IMR-90 (cell line): ENCODE data around the gene LRATD1. TPM values are rescaled to one million over a fixed set of nuclear protein-coding genes. Genes with fewer than 3 reads are reported as not detected.

Experiments used
- ATAC-seq: fragments of 200-7000 bp; cut with Tn5 transposase; 2 replicates; pipeline ENCODE4 v1.9.1; 2020; ENCODE audit warnings: low read depth, mild to moderate bottlenecking, moderate library complexity
- BruUV-seq: library from RNA; stranded (reverse); fragments of 400-500 nt; replicated peaks from 2 replicates; lab custom pipeline; 2021; lab: Mats Ljungman, UMichigan
- CTCF ChIA-PET: fragments of 300-600 bp; formaldehyde crosslinking; extraction: SDS; loops from one replicate; lab custom pipeline; 2021; ENCODE audit warnings: antibody characterized with exemption; lab: Yijun Ruan, JAX
- POLR2A ChIA-PET: fragments of 300-600 bp; sonication (Branson Sonifier 250); formaldehyde crosslinking; loops from one replicate; lab custom pipeline; 2022; ENCODE audit warnings: antibody characterized with exemption; ENCODE audit not compliant: unreplicated experiment; lab: Charles Lee
- DNase-seq: peaks from one replicate; pipeline ENCODE4 v3.0.0; 2013
- H2AFZ ChIP-seq: replicated peaks from 2 replicates; pipeline ENCODE3; 2013; ENCODE audit warnings: low read length, mild to moderate bottlenecking; ENCODE audit not compliant: poor library complexity
- H2AK5ac ChIP-seq: 2 replicates; pipeline ENCODE4 v1.6.1; 2013; ENCODE audit warnings: low read depth, low read length, inconsistent platforms
- H2AK9ac ChIP-seq: replicated peaks from 2 replicates; pipeline ENCODE3; 2013; ENCODE audit warnings: mild to moderate bottlenecking, low read depth, low read length, moderate library complexity; ENCODE audit not compliant: poor library complexity
- H2BK120ac ChIP-seq: 2 replicates; pipeline ENCODE4 v1.6.1; 2013; ENCODE audit warnings: low read depth, low read length, inconsistent platforms
- H2BK15ac ChIP-seq: 3 replicates; pipeline ENCODE4 v1.6.1; 2013; ENCODE audit warnings: low read depth, low read length, inconsistent platforms
- H2BK20ac ChIP-seq: 2 replicates; pipeline ENCODE4 v1.6.1; 2013; ENCODE audit warnings: low read depth, mild to moderate bottlenecking, inconsistent platforms, low read length, moderate library complexity
- H2BK5ac ChIP-seq: 2 replicates; pipeline ENCODE4 v1.6.1; 2013; ENCODE audit warnings: mild to moderate bottlenecking, low read depth, low read length, inconsistent platforms; ENCODE audit not compliant: poor library complexity, severe bottlenecking
- H3K14ac ChIP-seq: replicated peaks from 2 replicates; pipeline ENCODE4 v1.6.1; 2013; ENCODE audit warnings: low read depth, low read length, inconsistent platforms
- H3K18ac ChIP-seq: 2 replicates; pipeline ENCODE4 v1.6.1; 2013; ENCODE audit warnings: low read depth, low read length, control low read depth
- H3K23ac ChIP-seq: 2 replicates; pipeline ENCODE4 v1.6.1; 2013; ENCODE audit warnings: low read depth, low read length, inconsistent platforms
- H3K27ac ChIP-seq: 2 replicates; pipeline ENCODE4 v1.5.1; 2013; ENCODE audit warnings: mild to moderate bottlenecking, control low read depth, low read length; ENCODE audit not compliant: insufficient read depth
- H3K27me3 ChIP-seq: 2 replicates; pipeline ENCODE4 v1.6.1; 2013; ENCODE audit warnings: low read length; ENCODE audit not compliant: control insufficient read depth, insufficient read depth
- H3K36me3 ChIP-seq: 2 replicates; pipeline ENCODE4 v1.6.1; 2013; ENCODE audit warnings: low read length, mixed read lengths; ENCODE audit not compliant: control insufficient read depth, insufficient read depth
- H3K4ac ChIP-seq: 2 replicates; pipeline ENCODE4 v1.6.1; 2013; ENCODE audit warnings: low read depth, low read length, inconsistent platforms
- H3K4me1 ChIP-seq: 2 replicates; pipeline ENCODE4 v1.6.1; 2013; ENCODE audit warnings: low read length, mixed read lengths; ENCODE audit not compliant: control insufficient read depth, insufficient read depth
- H3K4me2 ChIP-seq: 2 replicates; pipeline ENCODE4 v1.6.1; 2013; ENCODE audit warnings: low read depth, mild to moderate bottlenecking, control low read depth, low read length, moderate library complexity
- H3K4me3 ChIP-seq: 2 replicates; pipeline ENCODE4 v1.5.1; 2013; ENCODE audit warnings: low read depth, mild to moderate bottlenecking, control low read depth, low read length, moderate library complexity; ENCODE audit not compliant: insufficient read depth
- H3K56ac ChIP-seq: 2 replicates; pipeline ENCODE4 v1.6.1; 2013; ENCODE audit warnings: low read length, inconsistent platforms; ENCODE audit not compliant: insufficient read depth; ENCODE audit errors: extremely low read depth
- H3K79me1 ChIP-seq, 2 experiments: 2 replicates each; pipeline ENCODE4 v1.6.1; 2013; ENCODE audit warnings: low read length in 2 of 2, inconsistent platforms in 1 of 2, low read depth in 1 of 2
- H3K9ac ChIP-seq: 2 replicates; pipeline ENCODE4 v1.6.1; 2013; ENCODE audit warnings: low read depth, low read length, control low read depth
- H3K9me1 ChIP-seq: 2 replicates; pipeline ENCODE4 v1.6.1; 2013; ENCODE audit warnings: low read length, inconsistent platforms; ENCODE audit not compliant: insufficient read depth
- H3K9me3 ChIP-seq: 2 replicates; pipeline ENCODE4 v1.6.1; 2013; ENCODE audit warnings: low read length; ENCODE audit not compliant: control insufficient read depth, insufficient read depth
- H4K20me1 ChIP-seq: 2 replicates; pipeline ENCODE4 v1.6.1; 2013; ENCODE audit warnings: low read length, inconsistent platforms; ENCODE audit not compliant: insufficient read depth
- H4K5ac ChIP-seq: 2 replicates; pipeline ENCODE4 v1.6.1; 2013; ENCODE audit warnings: mild to moderate bottlenecking, low read depth, low read length, control low read depth
- H4K8ac ChIP-seq, 2 experiments: 2 replicates each; pipeline ENCODE4 v1.6.1; 2013; ENCODE audit warnings: low read depth in 2 of 2, low read length in 2 of 2, control low read depth in 1 of 2, inconsistent platforms in 1 of 2
- H4K91ac ChIP-seq: 2 replicates; pipeline ENCODE4 v1.6.1; 2013; ENCODE audit warnings: low read depth, low read length, inconsistent platforms; ENCODE audit not compliant: insufficient read depth
- BHLHE40 ChIP-seq: fragments of 150-350 bp; IDR thresholded peaks from 2 replicates; pipeline ENCODE4 v1.6.1; 2016; ENCODE audit warnings: mild to moderate bottlenecking, low read depth, low read length
- CEBPB ChIP-seq: IDR thresholded peaks from 2 replicates; pipeline ENCODE4 v1.6.1; 2012; ENCODE audit warnings: low read depth, low read length, improper control_type of control experiment
- CHD1 ChIP-seq: IDR thresholded peaks from 2 replicates; pipeline ENCODE4 v1.6.1; 2012; ENCODE audit warnings: low read depth, low read length, improper control_type of control experiment
- CTCF ChIP-seq: conservative IDR thresholded peaks from 2 replicates; pipeline ENCODE4 v1.5.1; 2012; ENCODE audit warnings: mild to moderate bottlenecking, low read depth, low read length, improper control_type of control experiment
- ELK1 ChIP-seq: fragments of 150-350 bp; IDR thresholded peaks from 2 replicates; pipeline ENCODE4 v1.6.1; 2016; ENCODE audit warnings: low read depth, mild to moderate bottlenecking, low read length, moderate library complexity, borderline replicate concordance
- FOS ChIP-seq: fragments of 150-350 bp; IDR thresholded peaks from 2 replicates; pipeline ENCODE4 v1.6.1; 2016; ENCODE audit warnings: low read depth, low read length
- MAFK ChIP-seq: IDR thresholded peaks from 2 replicates; pipeline ENCODE4 v1.6.1; 2012; ENCODE audit warnings: low read depth, low read length, improper control_type of control experiment
- MAZ ChIP-seq: IDR thresholded peaks from 2 replicates; pipeline ENCODE4 v1.6.1; 2012; ENCODE audit warnings: low read depth, mild to moderate bottlenecking, low read length, improper control_type of control experiment, moderate library complexity, borderline replicate concordance
- MXI1 ChIP-seq: IDR thresholded peaks from 2 replicates; pipeline ENCODE4 v1.6.1; 2012; ENCODE audit warnings: low read depth, mild to moderate bottlenecking, low read length, moderate library complexity, borderline replicate concordance
- NFE2L2 ChIP-seq: fragments of 150-350 bp; IDR thresholded peaks from 2 replicates; pipeline ENCODE4 v1.6.1; 2016; ENCODE audit warnings: low read depth, mild to moderate bottlenecking, low read length
- POLR2A ChIP-seq: IDR thresholded peaks from 2 replicates; pipeline ENCODE4 v1.6.1; 2012; ENCODE audit warnings: mild to moderate bottlenecking, low read depth, low read length
- RAD21 ChIP-seq: IDR thresholded peaks from 2 replicates; pipeline ENCODE4 v1.6.1; 2012; ENCODE audit warnings: low read length, improper control_type of control experiment
- RFX5 ChIP-seq: IDR thresholded peaks from 2 replicates; pipeline ENCODE4 v1.8.0; 2012; ENCODE audit warnings: low read depth, mild to moderate bottlenecking, low read length, moderate library complexity
- SMC3 ChIP-seq: fragments of 150-350 bp; IDR thresholded peaks from 2 replicates; pipeline ENCODE4 v1.6.1; 2016; ENCODE audit warnings: low read depth, mild to moderate bottlenecking, antibody characterized with exemption, low read length, moderate library complexity
- WGBS, 2 experiments: methylation state at CpG; one replicate each; pipeline versions ENCODE4 v1.1.5 to v1.1.7; 2013; ENCODE audit warnings: missing lambda C conversion rate in 2 of 2; ENCODE audit not compliant: insufficient read length in 1 of 2; ENCODE audit errors: extremely low coverage in 2 of 2; 5-methylcytosine and 5-hydroxymethylcytosine counted together
- dilution Hi-C: fragments of 300-500 bp; cut with HindIII; formaldehyde crosslinking; loops from one replicate; pipeline ENCODE4 v1.14.3; 2018; ENCODE audit warnings: low sequenced_read_pairs; ENCODE audit not compliant: unreplicated experiment
- in situ Hi-C: fragments of 300-500 bp; cut with MboI; formaldehyde crosslinking; loops from 3 replicates; pipeline ENCODE4 v1.14.3; 2019; ENCODE audit warnings: low sequenced_read_pairs, inconsistent platforms, mixed read lengths
- intact Hi-C: fragments of 100-400 bp; cut with micrococcal nuclease; formaldehyde crosslinking; loops from 2 replicates; pipeline ENCODE4 v1.10.0; 2022
- polyA plus RNA-seq, 3 experiments: library from polyadenylated mRNA; depleted of rRNA; stranded (reverse); fragments of >200 nt; gene quantifications; 2 replicates each; pipeline ENCODE4 v1.2.3, GENCODE V29; 2012; ENCODE audit warnings: low replicate concordance in 1 of 3
- total RNA-seq: library from RNA; depleted of rRNA; stranded (reverse); fragments of >200 nt; gene quantifications from 2 replicates; pipeline ENCODE4 v1.2.3, GENCODE V29; 2012
- TF ChIP-seq, protein P1 (sequence below): fragments of 150-350 bp; IDR thresholded peaks from 2 replicates; pipeline ENCODE4 v1.6.1; 2017; ENCODE audit warnings: mild to moderate bottlenecking, antibody characterized with exemption, low read length, low read depth

The LRATD1 gene
- total and polyA plus RNA-seq, 2 of the 4 experiments (the other 2 are of a cell fraction): 0.18 to 0.60 TPM

- POLR2A ChIA-PET: no interaction called here
- no peak overlapping the region for H3K18ac ChIP-seq
- H3K4me1 ChIP-seq: no peaks in the 10 kb centered on the region; the same call in 1 of the 2 replicates
- H2BK15ac ChIP-seq: no peak overlapping the region
- no peak overlapping the region for H3K56ac ChIP-seq
- H4K20me1 ChIP-seq: no peaks in the 10 kb centered on the region
- in situ Hi-C loops: no loop called here
- no peaks in the 10 kb centered on the region for H3K79me1 ChIP-seq
- WGBS, 2 experiments: 5% methylated on average over 16 of the region's 42 CpGs; no CpG with 5 or more reads in 1 of the 2 experiments
- no peak overlapping the region for H3K27ac ChIP-seq
- H2BK5ac ChIP-seq: no peak overlapping the region
- peak overlapping the region; percentile 69 for H3K4me2 ChIP-seq
- H2BK120ac ChIP-seq: no peak overlapping the region
- peak overlapping the region; percentile 91 for H2AFZ ChIP-seq
- intact Hi-C loops: loop anchor here (5.0 to 10.0 kb wide), 6 partner anchors 121 to 1441 kb away; no protein-coding TSS in a partner anchor
- no peak overlapping the region for H4K91ac ChIP-seq
- no peak overlapping the region for H2BK20ac ChIP-seq
- BruUV-seq: no TSS peak
- no peak overlapping the region for H3K4ac ChIP-seq
- dilution Hi-C loops: no loop called here
- DNase-seq (no peak), ATAC-seq (no peak)
- no peaks in the 10 kb centered on the region for H3K9me1 ChIP-seq
- H3K27me3 ChIP-seq: peaks cover 25% of the 10 kb centered on the region
- TF ChIP-seq, protein P1, sequence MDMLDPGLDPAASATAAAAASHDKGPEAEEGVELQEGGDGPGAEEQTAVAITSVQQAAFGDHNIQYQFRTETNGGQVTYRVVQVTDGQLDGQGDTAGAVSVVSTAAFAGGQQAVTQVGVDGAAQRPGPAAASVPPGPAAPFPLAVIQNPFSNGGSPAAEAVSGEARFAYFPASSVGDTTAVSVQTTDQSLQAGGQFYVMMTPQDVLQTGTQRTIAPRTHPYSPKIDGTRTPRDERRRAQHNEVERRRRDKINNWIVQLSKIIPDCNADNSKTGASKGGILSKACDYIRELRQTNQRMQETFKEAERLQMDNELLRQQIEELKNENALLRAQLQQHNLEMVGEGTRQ: no peak
- no peak for TF ChIP-seq CTCF
- TF ChIP-seq RFX5: no peak
- TF ChIP-seq POLR2A: no peak
- no peak for TF ChIP-seq BHLHE40
- TF ChIP-seq NFE2L2: no peak
- TF ChIP-seq FOS: no peak
- TF ChIP-seq RAD21: no peak
- TF ChIP-seq MAFK: no peak
- TF ChIP-seq CEBPB: no peak
- no peak for TF ChIP-seq SMC3
- no peak for TF ChIP-seq ELK1
- TF ChIP-seq CHD1: no peak
- no peak for TF ChIP-seq MAZ
- TF ChIP-seq MXI1: no peak
- H4K8ac ChIP-seq: no peak overlapping the region
- no peak overlapping the region for H4K5ac ChIP-seq
- H3K9me3 ChIP-seq: peaks cover 2% of the 10 kb centered on the region; the same call in 1 of the 2 replicates
- CTCF ChIA-PET: interaction anchor here (0.6 to 1.8 kb wide), 4 partner anchors 19 to 200 kb away, joined by 4 to 14 read pairs (median 6); no protein-coding TSS in a partner anchor
- H2AK5ac ChIP-seq: no peak overlapping the region
- no peaks in the 10 kb centered on the region for H3K36me3 ChIP-seq
- no peak overlapping the region for H3K9ac ChIP-seq
- H3K14ac ChIP-seq: no peak overlapping the region
- no peak overlapping the region for H3K4me3 ChIP-seq
- H2AK9ac ChIP-seq: no peak overlapping the region
- peak overlapping the region; percentile 42; the same call in 1 of the 2 replicates for H3K23ac ChIP-seq
These were observed 1.1 kb downstream of the LRATD1 start for GRCh38 chr2:14633461-14634181.
